K562 (cell line): Measurements from ENCODE around the gene TSGA10. TPM values are rescaled to one million over a fixed set of nuclear protein-coding genes. Genes with fewer than 3 reads are reported as not detected.

Experiments
- ATAC-seq: fragments of 200-7000 bp; cut with Tn5 transposase; 3 replicates; pipeline ENCODE4 v1.9.1; 2020; ENCODE audit warnings: moderate library complexity
- BruUV-seq: library from RNA; stranded (reverse); fragments of 400-500 nt; replicated peaks from 2 replicates; lab custom pipeline; 2021; lab: Mats Ljungman, UMichigan
- CTCF ChIA-PET: fragments of 300-600 bp; formaldehyde crosslinking; extraction: SDS; loops from one replicate; lab custom pipeline; 2021; ENCODE audit warnings: low intra/inter-chr PET ratio; lab: Yijun Ruan, JAX
- POLR2A ChIA-PET: fragments of 300-600, 350-650 bp; sonication (Branson Sonifier 250); formaldehyde crosslinking; extraction: SDS; loops from one replicate; lab custom pipeline; 2021; ENCODE audit warnings: antibody characterized with exemption, inconsistent platforms; lab: Yijun Ruan, JAX
- DNase-seq, 4 experiments: peaks; one replicate each; pipeline versions ENCODE4 v3.0.0 to v3.0.0-alpha.2; 2011 to 2018; ENCODE audit warnings: low spot score in 3 of 4, mixed read lengths in 3 of 4; ENCODE audit errors: extremely low read depth in 1 of 4
- FAIRE-seq: peaks from 2 replicates; lab custom pipeline; 2011; peaks lifted over from hg19 to GRCh38; lab: Jason Lieb, UNC
- H2AFZ ChIP-seq: 2 replicates; pipeline ENCODE4 v1.6.0; 2011; ENCODE audit warnings: low read depth, low read length, control low read depth, inconsistent platforms
- H3K27ac ChIP-seq: fragments of 200-600 bp; 3 replicates; pipeline ENCODE4 v1.8.0; 2011; ENCODE audit warnings: low read depth, mild to moderate bottlenecking, control low read depth, inconsistent platforms, low read length, moderate library complexity, mixed read lengths; ENCODE audit errors: extremely low read depth
- H3K27me3 ChIP-seq, 2 experiments: fragments of 300-600 bp in 1 of 2; 2 replicates in 1 of 2; 3 replicates in 1 of 2; pipeline versions ENCODE4 v1.6.0 to v1.8.0; 2011; ENCODE audit warnings: inconsistent platforms in 2 of 2, low read length in 2 of 2, mild to moderate bottlenecking in 1 of 2, mixed read lengths in 1 of 2, moderate library complexity in 1 of 2; ENCODE audit not compliant: control insufficient read depth in 2 of 2, insufficient read depth in 2 of 2
- H3K36me3 ChIP-seq: fragments of 300-600 bp; 3 replicates; pipeline ENCODE4 v1.8.0; 2011; ENCODE audit warnings: mild to moderate bottlenecking, low read length, inconsistent platforms; ENCODE audit not compliant: control insufficient read depth, insufficient read depth
- H3K4me1 ChIP-seq, 2 experiments: fragments of 200-600 bp in 1 of 2; replicated peaks in 1 of 2; 2 replicates in 1 of 2; 3 replicates in 1 of 2; pipeline versions ENCODE4 v1.5.1 to v1.8.0; 2011; ENCODE audit warnings: inconsistent platforms in 2 of 2, low read length in 2 of 2, mild to moderate bottlenecking in 1 of 2, mixed read lengths in 1 of 2, moderate library complexity in 1 of 2; ENCODE audit not compliant: control insufficient read depth in 2 of 2, insufficient read depth in 2 of 2
- H3K4me2 ChIP-seq: 2 replicates; pipeline ENCODE4 v1.6.1; 2011; ENCODE audit warnings: low read length, control low read depth, inconsistent platforms, mixed read lengths; ENCODE audit not compliant: insufficient read depth
- H3K4me3 ChIP-seq: fragments of 200-600 bp; sonication (generic), shearing (Covaris generic); 2 replicates; pipeline ENCODE4 v1.5.1; 2016; ENCODE audit warnings: control low read depth, inconsistent platforms
- H3K79me2 ChIP-seq: fragments of 200-600 bp; 3 replicates; pipeline ENCODE4 v1.8.0; 2011; ENCODE audit warnings: low read length, inconsistent platforms; ENCODE audit not compliant: control insufficient read depth, insufficient read depth
- H3K9ac ChIP-seq, 2 experiments: 2 replicates each; pipeline versions ENCODE4 v1.6.0 to v1.6.1; 2011; ENCODE audit warnings: low read depth in 2 of 2, low read length in 2 of 2, control low read depth in 1 of 2, inconsistent platforms in 1 of 2, mild to moderate bottlenecking in 1 of 2, mixed read lengths in 1 of 2; ENCODE audit not compliant: insufficient read depth in 1 of 2
- H3K9me1 ChIP-seq: one replicate; pipeline ENCODE4 v1.6.0; 2011; ENCODE audit warnings: inconsistent platforms, mild to moderate bottlenecking, low read length, moderate library complexity; ENCODE audit not compliant: control insufficient read depth, insufficient read depth
- H3K9me3 ChIP-seq: replicated peaks from 2 replicates; pipeline ENCODE4 v1.5.1; 2011; ENCODE audit warnings: low read depth, low read length, inconsistent platforms; ENCODE audit not compliant: control insufficient read depth, insufficient read depth
- H4K20me1 ChIP-seq: replicated peaks from 2 replicates; pipeline ENCODE4 v1.6.1; 2011; ENCODE audit warnings: low read length, inconsistent platforms, mixed read lengths; ENCODE audit not compliant: control insufficient read depth, insufficient read depth
- CBX3 ChIP-seq, 2 experiments: IDR thresholded peaks; 1 replicate in 1 of 2; 2 replicates in 1 of 2; pipeline ENCODE4 v1.6.1; 2012; ENCODE audit warnings: inconsistent platforms in 2 of 2, low read length in 2 of 2, borderline replicate concordance in 1 of 2, control low read depth in 1 of 2
- SNIP1 ChIP-seq: fragments of 450-650 bp; IDR thresholded peaks from 2 replicates; pipeline ENCODE4 v1.7.1; 2017; ENCODE audit warnings: low read depth, mild to moderate bottlenecking
- TEAD4 ChIP-seq, 2 experiments: sonication (generic) in 1 of 2; formaldehyde crosslinking in 1 of 2; IDR thresholded peaks; 2 replicates each; pipeline versions ENCODE4 v1.6.1 to v1.8.0; 2012 to 2022; ENCODE audit warnings: borderline replicate concordance in 1 of 2, inconsistent platforms in 1 of 2, low read length in 1 of 2, mild to moderate bottlenecking in 1 of 2, missing genetic modification reagents in 1 of 2
- ZNF695 ChIP-seq: fragments of 450-650 bp; formaldehyde crosslinking; IDR thresholded peaks from 2 replicates; pipeline ENCODE4 v1.4.0; 2020; ENCODE audit warnings: mild to moderate bottlenecking, moderate library complexity
- ZNF707 ChIP-seq: fragments of 250-450 bp; sonication (Bioruptor Pico); conservative IDR thresholded peaks from 2 replicates; pipeline ENCODE4 v1.8.0; 2022; ENCODE audit warnings: inconsistent platforms, mild to moderate bottlenecking, moderate library complexity
- ZZZ3 ChIP-seq: fragments of 450-650 bp; IDR thresholded peaks from 2 replicates; pipeline ENCODE4 v1.6.1; 2016; ENCODE audit warnings: antibody characterized with exemption, mild to moderate bottlenecking, moderate library complexity
- WGBS: fragments of 100-300 bp; shearing (Covaris generic); methylation state at CpG from one replicate; pipeline ENCODE4 v1.1.6; 2016; ENCODE audit warnings: low coverage, mixed read lengths; ENCODE audit not compliant: insufficient coverage; ENCODE audit errors: missing lambda C conversion rate; 5-methylcytosine and 5-hydroxymethylcytosine counted together
- in situ Hi-C: fragments of 300-500 bp; cut with MboI; formaldehyde crosslinking; loops from 4 replicates; pipeline ENCODE4 v1.15.0; 2018; ENCODE audit warnings: inconsistent platforms, mixed read lengths
- intact Hi-C: fragments of 100-400 bp; cut with micrococcal nuclease; formaldehyde crosslinking; loops from 2 replicates; pipeline ENCODE4 v1.14.2; 2022
- polyA plus RNA-seq, 8 experiments: library from polyadenylated mRNA; depleted of rRNA in 4 of 8; stranded (reverse) in 5 of 8; unstranded in 3 of 8; fragments of >200 nt; fragmentation: Nextera tagmentation in 2 of 8; fragmentation: Illumina TruSeq in 1 of 8; extraction: Ambion mirVana in 2 of 8; extraction: Trizol in 1 of 8; gene quantifications; 2 replicates each; pipeline versions ENCODE4 v1.2.1 to v1.2.3, GENCODE V29; 2011 to 2014; ENCODE audit warnings: inconsistent platforms in 1 of 8, missing spikeins in 1 of 8
- total RNA-seq, 7 experiments: library from RNA; depleted of rRNA in 6 of 7; stranded (reverse); fragments of >200 nt in 6 of 7; fragmentation: Illumina TruSeq in 2 of 7; extraction: Trizol in 2 of 7; gene quantifications; 2 replicates each; pipeline versions ENCODE4 v1.2.1 to v1.2.3, GENCODE V29; 2011 to 2021; ENCODE audit warnings: low replicate concordance in 1 of 7
- TF ChIP-seq, protein P1 (sequence below), 2 experiments: fragments of 450-650 bp; formaldehyde crosslinking in 1 of 2; IDR thresholded peaks; 2 replicates each; pipeline versions ENCODE4 v1.4.0 to v1.6.1; 2014 to 2020; ENCODE audit warnings: mild to moderate bottlenecking in 2 of 2, borderline replicate concordance in 1 of 2, low read depth in 1 of 2
- TF ChIP-seq, protein P2 (sequence below): fragments of 450-650 bp; formaldehyde crosslinking; IDR thresholded peaks from 2 replicates; pipeline ENCODE4 v1.4.0; 2022; ENCODE audit warnings: mild to moderate bottlenecking, moderate library complexity

TSGA10 gene
- total and polyA plus RNA-seq, 9 of the 15 experiments (the other 6 are each of a cell fraction or from before 2014, with no cell fraction given), result 2.1 to 11.3 (median 3.2) TPM

DNA sequence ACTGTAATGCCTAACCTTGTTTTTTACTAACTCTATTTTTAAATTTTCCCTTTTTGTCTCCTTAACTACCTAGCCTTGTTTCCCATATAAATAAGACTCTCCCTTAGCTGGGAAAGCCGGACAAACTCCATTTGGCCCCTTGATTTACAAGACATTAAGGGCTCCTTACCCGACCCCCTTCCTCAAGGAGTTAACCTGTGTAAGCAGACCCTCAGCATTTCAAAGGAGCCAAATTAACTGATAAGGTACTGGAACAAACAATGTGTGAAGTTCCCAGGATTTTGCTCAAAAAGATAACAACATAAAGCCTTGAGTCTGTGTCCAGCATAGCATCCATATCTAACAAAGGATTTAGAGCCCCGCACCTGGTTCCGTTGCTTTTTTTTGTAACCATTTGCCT, 72.9 kb downstream of the TSGA10 start:
- intact Hi-C loops (loop anchor here (10.0 kb wide), 2 partner anchors 413 to 473 kb away; partner anchors contain the start of gene REV1), in situ Hi-C loops (no loop called here)
- H3K9me3 ChIP-seq, result no peaks in the 10 kb centered on the region
- no peaks in the 10 kb centered on the region for H3K9me1 ChIP-seq
- H4K20me1 ChIP-seq, result no peaks in the 10 kb centered on the region
- H3K4me2 ChIP-seq, result no peak overlapping the region
- no peaks in the 10 kb centered on the region for H3K79me2 ChIP-seq
- no peaks in the 10 kb centered on the region; a peak in 1 of 5 replicates for H3K27me3 ChIP-seq
- no peak for DNase-seq
- no peaks in the 10 kb centered on the region for H3K4me1 ChIP-seq
- no peak for ATAC-seq
- POLR2A ChIA-PET, result no interaction called here
- 6% methylated on average over 4 of the region's 4 CpGs for WGBS
- no peak overlapping the region for H3K9ac ChIP-seq
- no peak overlapping the region for H3K27ac ChIP-seq
- no peak for TF ChIP-seq ZNF707 (CRISPR knock-in tag)
- no peak for TF ChIP-seq CBX3 (IDR thresholded peaks at IDR 0.05; ENCODE audit: borderline replicate concordance in 1 of 2, low read length in 2 of 2)
- TF ChIP-seq, protein P1, sequence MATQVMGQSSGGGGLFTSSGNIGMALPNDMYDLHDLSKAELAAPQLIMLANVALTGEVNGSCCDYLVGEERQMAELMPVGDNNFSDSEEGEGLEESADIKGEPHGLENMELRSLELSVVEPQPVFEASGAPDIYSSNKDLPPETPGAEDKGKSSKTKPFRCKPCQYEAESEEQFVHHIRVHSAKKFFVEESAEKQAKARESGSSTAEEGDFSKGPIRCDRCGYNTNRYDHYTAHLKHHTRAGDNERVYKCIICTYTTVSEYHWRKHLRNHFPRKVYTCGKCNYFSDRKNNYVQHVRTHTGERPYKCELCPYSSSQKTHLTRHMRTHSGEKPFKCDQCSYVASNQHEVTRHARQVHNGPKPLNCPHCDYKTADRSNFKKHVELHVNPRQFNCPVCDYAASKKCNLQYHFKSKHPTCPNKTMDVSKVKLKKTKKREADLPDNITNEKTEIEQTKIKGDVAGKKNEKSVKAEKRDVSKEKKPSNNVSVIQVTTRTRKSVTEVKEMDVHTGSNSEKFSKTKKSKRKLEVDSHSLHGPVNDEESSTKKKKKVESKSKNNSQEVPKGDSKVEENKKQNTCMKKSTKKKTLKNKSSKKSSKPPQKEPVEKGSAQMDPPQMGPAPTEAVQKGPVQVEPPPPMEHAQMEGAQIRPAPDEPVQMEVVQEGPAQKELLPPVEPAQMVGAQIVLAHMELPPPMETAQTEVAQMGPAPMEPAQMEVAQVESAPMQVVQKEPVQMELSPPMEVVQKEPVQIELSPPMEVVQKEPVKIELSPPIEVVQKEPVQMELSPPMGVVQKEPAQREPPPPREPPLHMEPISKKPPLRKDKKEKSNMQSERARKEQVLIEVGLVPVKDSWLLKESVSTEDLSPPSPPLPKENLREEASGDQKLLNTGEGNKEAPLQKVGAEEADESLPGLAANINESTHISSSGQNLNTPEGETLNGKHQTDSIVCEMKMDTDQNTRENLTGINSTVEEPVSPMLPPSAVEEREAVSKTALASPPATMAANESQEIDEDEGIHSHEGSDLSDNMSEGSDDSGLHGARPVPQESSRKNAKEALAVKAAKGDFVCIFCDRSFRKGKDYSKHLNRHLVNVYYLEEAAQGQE (IDR thresholded peaks at IDR 0.05; ENCODE audit: borderline replicate concordance), result no peak
- TF ChIP-seq, protein P1 (CRISPR knock-in tag; IDR thresholded peaks at IDR 0.05; ENCODE audit: low read depth), result no peak
- TF ChIP-seq, protein P2, sequence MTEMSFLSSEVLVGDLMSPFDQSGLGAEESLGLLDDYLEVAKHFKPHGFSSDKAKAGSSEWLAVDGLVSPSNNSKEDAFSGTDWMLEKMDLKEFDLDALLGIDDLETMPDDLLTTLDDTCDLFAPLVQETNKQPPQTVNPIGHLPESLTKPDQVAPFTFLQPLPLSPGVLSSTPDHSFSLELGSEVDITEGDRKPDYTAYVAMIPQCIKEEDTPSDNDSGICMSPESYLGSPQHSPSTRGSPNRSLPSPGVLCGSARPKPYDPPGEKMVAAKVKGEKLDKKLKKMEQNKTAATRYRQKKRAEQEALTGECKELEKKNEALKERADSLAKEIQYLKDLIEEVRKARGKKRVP, result no peak
- no peak for TF ChIP-seq ZNF695 (CRISPR knock-in tag)
- TF ChIP-seq SNIP1, result no peak
- no peak for TF ChIP-seq ZZZ3
- no peak for TF ChIP-seq TEAD4 (IDR thresholded peaks at IDR 0.05; ENCODE audit: low read length)
- TF ChIP-seq TEAD4 (CRISPR knock-in tag; IDR thresholded peaks at IDR 0.05; ENCODE audit: borderline replicate concordance), result no peak
- TF ChIP-seq, all 486 proteins: peak for 0
- Histone ChIP-seq H2AFZ (no peak overlapping the region), H3K4me3 (no peak overlapping the region), H3K36me3 (no peaks in the 10 kb centered on the region)
- FAIRE-seq, result no peak
- CTCF ChIA-PET, result no interaction called here
- no TSS peak for BruUV-seq
